GM21737 (cell line): ENCODE results near the gene S100A7A.

Experiments used
- ATAC-seq: cut with Tn5 transposase; IDR thresholded peaks from one replicate; pipeline ENCODE4 v1.9.1; 2021; ENCODE audit warnings: mild to moderate bottlenecking, moderate library complexity; ENCODE audit not compliant: unreplicated experiment

Gene S100A7A

GRCh38 chr1:153415850-153416570 is at the start of gene S100A7A:
S100A7A (plus strand) TSS chr1:153416520; CDS start chr1:153418083, 1,563 bp downstream.
- ATAC-seq, result no peak

GRCh38 chr1:153367090-153367489 is 49.2 kb upstream of the S100A7A start:
- no peak for ATAC-seq

GRCh38 chr1:153368495-153368894 is 47.8 kb upstream of the S100A7A start:
- ATAC-seq, result no peak

GRCh38 chr1:153370146-153370545 is 46.2 kb upstream of the S100A7A start:
- ATAC-seq, result no peak

GRCh38 chr1:153371231-153371630 is 45.1 kb upstream of the S100A7A start:
- no peak for ATAC-seq

- ATAC-seq, result no peak
These were observed 43.7 kb upstream of the S100A7A start for GRCh38 chr1:153372571-153372970.

- ATAC-seq, result no peak
These were observed 42.2 kb upstream of the S100A7A start for GRCh38 chr1:153374071-153374470.

- no peak for ATAC-seq
These were observed 40.8 kb upstream of the S100A7A start, which contains the start of gene S100A12 for GRCh38 chr1:153375511-153375910. S100A12 (minus strand) TSS chr1:153375621; CDS start chr1:153374592, 1,029 bp downstream.

- ATAC-seq, result no peak
These were observed 36.7 kb upstream of the S100A7A start for GRCh38 chr1:153379591-153379990.

- no peak for ATAC-seq
These were observed 35.6 kb upstream of the S100A7A start for GRCh38 chr1:153380711-153381110.

- no peak for ATAC-seq
These were observed 31.3 kb upstream of the S100A7A start for GRCh38 chr1:153384958-153385580.

- no peak for ATAC-seq
These were observed 29.8 kb upstream of the S100A7A start for GRCh38 chr1:153386500-153386901.

GRCh38 chr1:153387001-153387400 is 29.3 kb upstream of the S100A7A start:
- no peak for ATAC-seq

- ATAC-seq, result no peak
These were observed 28.5 kb upstream of the S100A7A start for GRCh38 chr1:153387785-153388184.

GRCh38 chr1:153389401-153389800 is 26.9 kb upstream of the S100A7A start:
- ATAC-seq, result no peak

- ATAC-seq, result no peak
These were observed 26.1 kb upstream of the S100A7A start for GRCh38 chr1:153389973-153390879.

- no peak for ATAC-seq
These were observed 25.2 kb upstream of the S100A7A start, which contains the start of gene S100A8 for GRCh38 chr1:153390938-153391710. S100A8 (minus strand) TSS chr1:153391073; CDS start chr1:153390535, 538 bp downstream.

GRCh38 chr1:153392258-153392657 is 24.1 kb upstream of the S100A7A start:
- ATAC-seq, result no peak

- ATAC-seq, result no peak
These were observed 23.5 kb upstream of the S100A7A start for GRCh38 chr1:153392822-153393221.

- ATAC-seq, result no peak
These were observed 22.4 kb upstream of the S100A7A start for GRCh38 chr1:153393926-153394325.
